Large intestine (tissue), 3 donors: ENCODE data around the gene SP1. TPM values are rescaled to one million over a fixed set of nuclear protein-coding genes. Genes with fewer than 3 reads are reported as not detected.
"Not testable (repeated sequence)": the region's sequence is repeated elsewhere in the genome, so short reads cannot be mapped to it uniquely, and the experiment has no call there.

Experiments
- DNase-seq, 2 donors: peaks; one replicate each; pipeline versions ENCODE4 v3.0.0 to v3.0.0-alpha.2; 2013
- H3K27ac ChIP-seq: one replicate; pipeline ENCODE4 v1.5.1; 2013; ENCODE audit warnings: low read length
- H3K27me3 ChIP-seq: 2 replicates; pipeline ENCODE4 v1.6.1; 2013; ENCODE audit warnings: low read length; ENCODE audit not compliant: control insufficient read depth, insufficient read depth
- H3K36me3 ChIP-seq: 2 replicates; pipeline ENCODE4 v1.6.1; 2013; ENCODE audit warnings: low read length; ENCODE audit not compliant: control insufficient read depth, insufficient read depth
- H3K4me1 ChIP-seq: one replicate; pipeline ENCODE4 v1.6.1; 2013; ENCODE audit warnings: low read length; ENCODE audit not compliant: control insufficient read depth, insufficient read depth
- H3K4me3 ChIP-seq: one replicate; pipeline ENCODE4 v1.5.1; 2013; ENCODE audit warnings: low read length
- H3K9me3 ChIP-seq: one replicate; pipeline ENCODE4 v1.6.1; 2013; ENCODE audit warnings: mild to moderate bottlenecking, low read depth, low read length, moderate library complexity; ENCODE audit not compliant: control insufficient read depth
- WGBS: methylation state at CpG from one replicate; pipeline ENCODE4 v1.1.5; 2013; ENCODE audit warnings: low lambda C conversion rate; ENCODE audit not compliant: insufficient coverage; 5-methylcytosine and 5-hydroxymethylcytosine counted together
- polyA plus RNA-seq: library from polyadenylated mRNA; unstranded; fragments of 120-200 nt; gene quantifications from one replicate; pipeline ENCODE4 v1.2.1, GENCODE V29; 2013

Gene SP1
- polyA plus RNA-seq, 1 donor: 72.8 TPM

DNA sequence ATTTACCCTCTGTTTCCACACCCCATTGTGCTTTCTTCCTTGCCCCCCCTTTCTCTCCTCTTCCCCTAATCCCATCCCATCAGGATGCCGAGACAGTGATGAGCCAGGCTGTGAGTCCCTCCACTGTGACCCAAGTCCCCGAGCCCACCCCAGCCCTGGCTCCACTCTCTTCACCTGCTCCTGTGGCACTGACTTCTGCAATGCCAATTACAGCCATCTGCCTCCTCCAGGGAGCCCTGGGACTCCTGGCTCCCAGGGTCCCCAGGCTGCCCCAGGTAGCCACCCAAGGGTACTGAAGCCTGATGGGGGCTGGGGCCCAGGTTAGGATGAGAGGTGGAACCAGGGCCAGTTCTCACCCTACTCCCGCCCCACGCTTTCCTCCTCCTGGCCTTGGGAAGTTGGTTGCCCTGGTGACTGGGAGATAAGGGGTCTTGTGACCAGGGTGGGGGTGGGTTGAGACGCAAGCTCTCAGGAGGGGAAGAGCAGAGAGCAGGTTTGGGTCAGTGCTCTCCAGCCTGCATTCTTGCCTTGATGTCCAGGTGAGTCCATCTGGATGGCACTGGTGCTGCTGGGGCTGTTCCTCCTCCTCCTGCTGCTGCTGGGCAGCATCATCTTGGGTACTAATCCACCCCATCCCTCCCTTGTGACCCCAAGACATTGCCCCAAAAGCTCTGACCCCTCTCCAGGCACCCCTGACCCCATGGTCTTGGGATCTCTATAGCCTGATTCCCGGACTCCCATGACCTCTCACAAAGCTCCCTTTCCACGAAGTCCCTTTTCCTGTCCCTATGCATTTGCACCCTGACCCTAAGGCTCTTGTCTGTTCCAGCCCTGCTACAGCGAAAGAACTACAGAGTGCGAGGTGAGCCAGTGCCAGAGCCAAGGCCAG, 44.9 kb downstream of the SP1 start:
- 40% methylated on average over 1 of the region's 9 CpGs for WGBS
- Histone ChIP-seq H3K9me3 (peaks cover 2% of the 10 kb centered on the region), H3K27ac (peak overlapping the region; percentile 67), H3K4me3 (peak overlapping the region; percentile 14), H3K27me3 (no peaks in the 10 kb centered on the region), H3K4me1 (peaks cover 51% of the 10 kb centered on the region), H3K36me3 (no peaks in the 10 kb centered on the region)
- peak; percentile 84 to 90 for DNase-seq

DNA sequence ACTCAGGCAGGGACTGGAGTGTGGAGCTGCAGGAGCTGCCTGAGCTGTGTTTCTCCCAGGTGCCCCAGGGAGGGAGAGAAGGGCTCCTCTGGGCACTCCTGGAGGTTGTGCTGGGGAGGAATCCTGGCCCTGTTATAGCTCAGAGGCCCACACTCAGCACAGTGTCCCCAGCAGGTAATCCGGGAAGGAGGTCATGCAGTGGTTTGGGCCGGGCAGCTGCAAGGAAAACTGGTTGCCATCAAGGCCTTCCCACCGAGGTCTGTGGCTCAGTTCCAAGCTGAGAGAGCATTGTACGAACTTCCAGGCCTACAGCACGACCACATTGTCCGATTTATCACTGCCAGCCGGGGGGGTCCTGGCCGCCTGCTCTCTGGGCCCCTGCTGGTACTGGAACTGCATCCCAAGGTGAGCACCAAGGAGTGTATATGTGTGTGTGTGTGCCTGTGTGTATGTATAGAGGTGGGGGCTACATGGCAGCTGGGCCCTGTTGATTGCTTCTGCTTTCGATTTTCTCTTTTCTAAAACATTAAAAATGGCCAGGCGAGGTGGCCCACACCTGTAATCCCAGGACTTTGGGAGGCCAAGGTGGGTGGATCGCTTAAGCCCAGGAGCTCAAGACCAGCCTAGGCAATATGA, 45.7 kb downstream of the SP1 start:
- peaks cover 2% of the 10 kb centered on the region for H3K9me3 ChIP-seq
- H3K27ac ChIP-seq: peak overlapping the region; percentile 67
- H3K27me3 ChIP-seq: no peaks in the 10 kb centered on the region
- peaks cover 50% of the 10 kb centered on the region for H3K4me1 ChIP-seq
- WGBS: no CpG with 5 or more reads among the region's 11 CpGs
- no peaks in the 10 kb centered on the region for H3K36me3 ChIP-seq
- DNase-seq: peak in 1 of 2 donors; percentile 59
- H3K4me3 ChIP-seq: peak overlapping the region; percentile 14

DNA sequence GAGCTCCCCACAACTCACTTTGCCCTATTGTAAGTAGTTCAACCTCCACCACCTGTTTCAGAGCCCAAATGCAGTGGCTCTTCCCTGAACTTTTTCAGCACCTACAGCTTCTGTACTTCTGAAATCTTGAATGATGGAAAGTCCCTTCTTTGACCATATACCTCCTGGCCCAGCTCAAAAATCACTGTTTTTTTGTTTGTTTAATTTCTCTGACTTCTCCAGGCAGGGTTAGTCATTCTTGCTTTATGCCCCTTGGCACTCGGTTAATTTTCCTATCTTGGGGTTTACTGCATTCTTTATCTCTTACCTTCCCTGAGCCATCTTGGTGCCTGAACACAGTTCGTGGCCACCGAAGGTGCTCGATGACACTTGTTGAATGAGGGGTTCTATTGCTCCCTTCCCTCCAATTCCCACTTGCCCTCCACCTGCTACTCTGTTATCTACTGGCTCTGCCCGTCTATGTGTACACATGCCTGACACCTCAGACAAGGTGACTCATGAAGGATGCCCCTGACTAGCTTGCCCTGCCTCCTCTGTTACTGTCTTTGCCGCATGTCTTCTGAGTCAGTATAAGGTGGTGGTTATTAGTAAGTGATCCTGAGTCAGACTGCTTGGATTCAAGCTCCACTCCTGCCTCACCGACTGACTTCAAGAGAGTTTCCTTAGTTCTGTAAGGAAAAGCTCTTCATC, 48.1 kb downstream of the SP1 start:
- no peaks in the 10 kb centered on the region for H3K27me3 ChIP-seq
- DNase-seq: peak; percentile 70 to 85
- H3K27ac ChIP-seq: peak overlapping the region; percentile 59
- 0% methylated on average over 1 of the region's 7 CpGs for WGBS
- H3K9me3 ChIP-seq: no peaks in the 10 kb centered on the region
- H3K4me3 ChIP-seq: no peak overlapping the region
- peaks cover 41% of the 10 kb centered on the region for H3K4me1 ChIP-seq
- peaks cover 3% of the 10 kb centered on the region for H3K36me3 ChIP-seq

DNA sequence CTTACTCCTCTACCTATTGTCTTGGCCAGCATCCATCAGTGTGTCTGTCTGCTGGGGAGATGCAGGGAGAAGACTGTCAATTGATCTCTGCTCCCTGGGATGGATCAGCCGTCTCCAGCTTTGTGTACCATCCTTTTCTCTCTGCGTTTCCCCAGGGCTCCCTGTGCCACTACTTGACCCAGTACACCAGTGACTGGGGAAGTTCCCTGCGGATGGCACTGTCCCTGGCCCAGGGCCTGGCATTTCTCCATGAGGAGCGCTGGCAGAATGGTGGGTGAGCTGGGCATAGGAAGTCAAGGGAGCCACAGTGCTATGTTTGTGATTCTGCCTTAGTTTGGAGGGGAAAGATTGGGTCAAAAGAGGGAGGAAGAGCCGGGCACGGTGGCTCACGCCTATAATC, 48.8 kb downstream of the SP1 start:
- H3K9me3 ChIP-seq: no peaks in the 10 kb centered on the region
- peaks cover 3% of the 10 kb centered on the region for H3K36me3 ChIP-seq
- H3K27ac ChIP-seq: peak overlapping the region; percentile 59
- peaks cover 40% of the 10 kb centered on the region for H3K4me1 ChIP-seq
- no peak overlapping the region for H3K4me3 ChIP-seq
- no CpG with 5 or more reads among the region's 7 CpGs for WGBS
- H3K27me3 ChIP-seq: no peaks in the 10 kb centered on the region
- no peak for DNase-seq

DNA sequence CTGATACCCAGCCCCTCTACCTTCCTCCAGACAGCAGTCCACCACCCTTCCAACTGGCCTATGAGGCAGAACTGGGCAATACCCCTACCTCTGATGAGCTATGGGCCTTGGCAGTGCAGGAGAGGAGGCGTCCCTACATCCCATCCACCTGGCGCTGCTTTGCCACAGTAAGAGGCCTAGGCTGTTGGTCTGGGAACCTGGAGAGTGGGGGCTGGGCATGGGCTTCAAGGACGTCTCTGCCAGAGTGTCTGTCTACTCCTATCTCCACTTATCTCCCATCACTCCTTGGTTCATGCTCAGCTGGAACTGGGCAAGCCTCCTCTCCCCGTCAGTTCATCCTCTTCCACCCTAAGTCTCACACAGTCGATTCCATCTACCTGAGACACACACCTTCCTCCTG, 50.1 kb downstream of the SP1 start:
- Histone ChIP-seq H3K9me3 (no peaks in the 10 kb centered on the region), H3K4me1 (peaks cover 26% of the 10 kb centered on the region), H3K27me3 (no peaks in the 10 kb centered on the region), H3K36me3 (peaks cover 3% of the 10 kb centered on the region), H3K27ac (no peak overlapping the region), H3K4me3 (no peak overlapping the region)
- WGBS: 83% methylated on average over 1 of the region's 5 CpGs
- DNase-seq: no peak

DNA sequence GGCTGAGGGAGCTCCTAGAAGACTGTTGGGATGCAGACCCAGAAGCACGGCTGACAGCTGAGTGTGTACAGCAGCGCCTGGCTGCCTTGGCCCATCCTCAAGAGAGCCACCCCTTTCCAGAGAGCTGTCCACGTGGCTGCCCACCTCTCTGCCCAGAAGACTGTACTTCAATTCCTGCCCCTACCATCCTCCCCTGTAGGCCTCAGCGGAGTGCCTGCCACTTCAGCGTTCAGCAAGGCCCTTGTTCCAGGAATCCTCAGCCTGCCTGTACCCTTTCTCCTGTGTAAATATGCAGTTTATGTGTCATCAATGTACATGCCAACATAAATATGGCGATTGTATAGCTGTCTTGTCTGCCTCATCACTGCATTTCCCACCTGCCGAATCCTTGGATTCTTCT, 51.2 kb downstream of the SP1 start:
- Histone ChIP-seq H3K9me3 (no peaks in the 10 kb centered on the region), H3K27ac (no peak overlapping the region), H3K27me3 (no peaks in the 10 kb centered on the region), H3K36me3 (peaks cover 3% of the 10 kb centered on the region), H3K4me1 (peaks cover 15% of the 10 kb centered on the region), H3K4me3 (no peak overlapping the region)
- DNase-seq: no peak
- no CpG with 5 or more reads among the region's 7 CpGs for WGBS

DNA sequence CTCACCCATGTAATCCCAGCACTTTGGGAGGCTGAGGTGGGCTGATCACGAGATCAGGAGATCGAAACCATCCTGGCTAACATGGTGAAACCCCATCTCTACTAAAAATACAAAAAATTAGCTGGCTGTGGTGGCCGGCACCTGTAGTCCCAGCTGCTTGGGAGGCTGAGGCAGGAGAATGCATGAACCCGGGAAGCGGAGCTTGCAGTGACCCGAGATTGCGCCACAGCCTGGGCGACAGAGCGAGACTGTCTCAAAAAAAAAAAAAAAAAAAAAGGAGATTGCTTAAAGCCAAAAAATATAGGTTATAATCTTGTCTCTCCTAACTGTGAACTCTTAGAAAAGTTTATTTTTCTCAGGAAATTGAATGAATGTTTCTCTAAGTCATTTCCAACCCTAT, 55.4 kb downstream of the SP1 start:
- H3K4me3 ChIP-seq, H3K27me3 ChIP-seq, H3K36me3 ChIP-seq, DNase-seq, H3K4me1 ChIP-seq, H3K9me3 ChIP-seq, H3K27ac ChIP-seq: not testable (repeated sequence)
- WGBS: no CpG with 5 or more reads among the region's 9 CpGs

DNA sequence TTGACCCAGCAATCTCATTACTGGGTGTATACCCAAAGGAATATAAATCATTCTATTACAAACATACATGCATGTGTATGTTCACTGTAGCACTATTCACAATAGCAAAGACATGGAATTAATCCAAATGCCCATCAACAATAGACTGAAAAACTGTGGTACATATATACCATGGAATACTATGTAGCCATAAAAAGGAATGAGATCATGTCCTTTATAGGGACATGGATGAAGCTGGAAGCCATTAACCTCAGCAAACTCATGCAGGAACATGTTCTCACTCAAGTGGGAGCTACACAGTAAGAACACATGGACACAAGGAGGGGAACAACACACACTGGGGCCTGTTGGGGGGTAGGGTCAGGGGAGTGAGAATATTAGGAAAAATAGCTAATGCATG, 59.6 kb downstream of the SP1 start:
- H3K4me1 ChIP-seq, H3K27ac ChIP-seq, H3K27me3 ChIP-seq, DNase-seq, H3K9me3 ChIP-seq, H3K4me3 ChIP-seq, H3K36me3 ChIP-seq: not testable (repeated sequence)

DNA sequence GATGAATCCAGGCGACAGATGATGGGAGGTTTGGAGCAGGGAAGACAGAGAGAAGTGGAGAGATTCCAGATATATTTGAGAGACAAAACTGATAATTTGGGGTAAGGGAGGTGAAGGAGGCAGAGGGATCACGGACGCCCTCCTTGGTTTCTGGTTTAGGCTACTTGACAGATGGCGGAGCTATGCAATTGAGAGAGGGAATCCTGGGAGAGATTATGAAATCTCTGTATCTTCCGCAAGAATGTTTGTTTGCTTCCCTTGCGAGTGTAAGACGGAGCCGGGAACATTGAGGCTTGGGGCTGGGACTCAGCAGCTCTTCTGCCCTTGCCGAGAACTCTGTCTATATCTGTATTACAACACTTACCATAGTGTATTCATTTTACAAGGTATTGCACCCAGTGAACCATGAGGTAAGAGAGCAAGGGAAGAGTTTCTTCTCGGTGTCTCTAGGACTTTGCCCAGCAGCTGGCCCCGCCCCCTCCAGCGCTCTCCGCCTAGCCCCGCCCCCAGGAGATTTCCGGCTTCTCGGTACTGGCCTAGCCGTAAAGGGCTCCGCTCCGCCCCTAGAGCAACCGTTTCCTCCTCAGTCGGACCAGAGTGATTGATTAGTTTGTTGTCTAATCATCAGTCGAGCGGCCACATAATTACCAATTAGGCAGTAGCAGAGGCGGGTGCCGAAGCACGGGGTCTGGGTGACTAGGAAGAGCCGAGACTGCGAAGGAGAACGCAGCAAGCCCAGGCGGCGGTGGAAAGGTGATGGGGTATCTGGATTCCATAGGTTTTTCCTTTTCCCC, 61.3 kb downstream of the SP1 start, which contains the start of gene PRR13:
Gene PRR13, plus strand, starts transcription at position 695 of the 794 bp plus-strand sequence. CDS start 981 bp downstream, outside the sequence.
- no CpG with 5 or more reads among the region's 31 CpGs for WGBS
- Histone ChIP-seq H3K4me3 (peak within 1 kb of the TSS; percentile 76), H3K36me3 (peaks cover 17% of the 10 kb centered on the region), H3K4me1 (peaks cover 15% of the 10 kb centered on the region), H3K27ac (peak within 1 kb of the TSS; percentile 91), H3K9me3 (no peaks in the 10 kb centered on the region), H3K27me3 (no peaks in the 10 kb centered on the region)
- DNase-seq: peak; percentile 99 to 100

DNA sequence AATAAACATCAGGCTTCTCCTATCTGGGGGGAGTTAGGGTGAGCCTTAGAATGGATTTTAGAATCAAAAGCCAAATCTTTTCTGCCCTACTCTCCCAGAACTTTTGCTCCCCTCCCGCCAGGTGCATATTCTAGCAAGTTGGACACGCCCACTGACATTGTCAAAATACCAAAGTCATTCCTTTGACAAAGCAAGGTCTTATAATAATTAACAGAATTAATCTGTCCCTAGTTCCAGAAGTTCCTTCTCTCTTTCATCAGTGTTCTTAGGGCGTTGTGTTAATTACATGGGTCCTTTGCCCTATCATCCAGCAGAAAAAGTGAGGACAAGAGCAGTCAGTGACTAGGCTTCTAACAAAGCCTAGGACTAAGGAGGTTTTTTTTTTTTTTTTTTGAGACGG, 64.0 kb downstream of the SP1 start:
- Histone ChIP-seq H3K27me3 (no peaks in the 10 kb centered on the region), H3K36me3 (peaks cover 23% of the 10 kb centered on the region), H3K4me1 (peaks cover 15% of the 10 kb centered on the region), H3K9me3 (no peaks in the 10 kb centered on the region), H3K27ac (peak overlapping the region; percentile 73), H3K4me3 (peak overlapping the region; percentile 33)
- no CpG with 5 or more reads among the region's 4 CpGs for WGBS
- DNase-seq: peak; percentile 68 to 85
